PFSK-1 (cell line): ENCODE data around the gene SNX4.

Experiments
- FOXP2 ChIP-seq: optimal IDR thresholded peaks from 2 replicates; pipeline ENCODE3; 2011; ENCODE audit warnings: borderline replicate concordance, control low read depth, inconsistent platforms; ENCODE audit not compliant: insufficient read depth; ENCODE audit errors: extremely low read length, extremely low read depth
- POLR2AphosphoS5 ChIP-seq: IDR thresholded peaks from 2 replicates; pipeline ENCODE4 v1.6.1; 2012; ENCODE audit warnings: low read depth, mild to moderate bottlenecking, control low read depth, low read length, moderate library complexity
- SIN3A ChIP-seq: IDR thresholded peaks from 2 replicates; pipeline ENCODE4 v1.6.1; 2012; ENCODE audit warnings: mild to moderate bottlenecking, low read length, moderate library complexity, borderline replicate concordance; ENCODE audit not compliant: insufficient read depth
- TAF1 ChIP-seq: IDR thresholded peaks from 2 replicates; pipeline ENCODE4 v1.6.1; 2012; ENCODE audit warnings: low read length, control low read depth, borderline replicate concordance; ENCODE audit not compliant: insufficient read depth
- TF ChIP-seq, protein P1 (sequence below), 2 experiments: IDR thresholded peaks; 2 replicates each; pipeline versions ENCODE4 v1.6.1 to v1.8.0; 2011 to 2012; ENCODE audit warnings: low read depth in 2 of 2, low read length in 2 of 2, control low read depth in 1 of 2, inconsistent platforms in 1 of 2, mild to moderate bottlenecking in 1 of 2, moderate library complexity in 1 of 2; ENCODE audit not compliant: insufficient read depth in 1 of 2

SNX4 gene

DNA sequence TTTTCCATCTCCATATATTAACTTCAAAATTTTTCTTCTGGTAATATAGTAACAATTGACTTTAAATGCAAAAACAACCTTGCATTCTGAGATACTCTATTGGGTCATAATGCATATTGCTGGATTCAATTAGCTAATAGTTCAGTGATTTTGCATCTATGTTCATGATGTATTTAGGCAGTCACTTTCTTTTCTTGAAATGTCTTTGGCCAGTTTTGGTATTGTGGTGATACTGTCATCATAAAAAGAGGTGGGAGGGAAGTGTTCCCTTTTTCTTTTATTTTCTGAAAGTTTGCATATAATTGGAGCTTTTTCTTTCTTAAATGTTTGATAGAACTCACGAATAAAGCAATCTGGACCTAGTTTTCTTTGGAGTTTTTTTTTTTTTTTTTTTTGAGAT is 77.5 kb downstream of the SNX4 start:
- TF ChIP-seq TAF1 = no peak
- TF ChIP-seq, protein P1, sequence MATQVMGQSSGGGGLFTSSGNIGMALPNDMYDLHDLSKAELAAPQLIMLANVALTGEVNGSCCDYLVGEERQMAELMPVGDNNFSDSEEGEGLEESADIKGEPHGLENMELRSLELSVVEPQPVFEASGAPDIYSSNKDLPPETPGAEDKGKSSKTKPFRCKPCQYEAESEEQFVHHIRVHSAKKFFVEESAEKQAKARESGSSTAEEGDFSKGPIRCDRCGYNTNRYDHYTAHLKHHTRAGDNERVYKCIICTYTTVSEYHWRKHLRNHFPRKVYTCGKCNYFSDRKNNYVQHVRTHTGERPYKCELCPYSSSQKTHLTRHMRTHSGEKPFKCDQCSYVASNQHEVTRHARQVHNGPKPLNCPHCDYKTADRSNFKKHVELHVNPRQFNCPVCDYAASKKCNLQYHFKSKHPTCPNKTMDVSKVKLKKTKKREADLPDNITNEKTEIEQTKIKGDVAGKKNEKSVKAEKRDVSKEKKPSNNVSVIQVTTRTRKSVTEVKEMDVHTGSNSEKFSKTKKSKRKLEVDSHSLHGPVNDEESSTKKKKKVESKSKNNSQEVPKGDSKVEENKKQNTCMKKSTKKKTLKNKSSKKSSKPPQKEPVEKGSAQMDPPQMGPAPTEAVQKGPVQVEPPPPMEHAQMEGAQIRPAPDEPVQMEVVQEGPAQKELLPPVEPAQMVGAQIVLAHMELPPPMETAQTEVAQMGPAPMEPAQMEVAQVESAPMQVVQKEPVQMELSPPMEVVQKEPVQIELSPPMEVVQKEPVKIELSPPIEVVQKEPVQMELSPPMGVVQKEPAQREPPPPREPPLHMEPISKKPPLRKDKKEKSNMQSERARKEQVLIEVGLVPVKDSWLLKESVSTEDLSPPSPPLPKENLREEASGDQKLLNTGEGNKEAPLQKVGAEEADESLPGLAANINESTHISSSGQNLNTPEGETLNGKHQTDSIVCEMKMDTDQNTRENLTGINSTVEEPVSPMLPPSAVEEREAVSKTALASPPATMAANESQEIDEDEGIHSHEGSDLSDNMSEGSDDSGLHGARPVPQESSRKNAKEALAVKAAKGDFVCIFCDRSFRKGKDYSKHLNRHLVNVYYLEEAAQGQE (IDR thresholded peaks at IDR 0.05; ENCODE audit: insufficient read depth in 1 of 2, low read depth in 2 of 2, low read length in 2 of 2) = no peak
- TF ChIP-seq FOXP2 = no peak
- no peak for TF ChIP-seq POLR2AphosphoS5
- TF ChIP-seq SIN3A = no peak

DNA sequence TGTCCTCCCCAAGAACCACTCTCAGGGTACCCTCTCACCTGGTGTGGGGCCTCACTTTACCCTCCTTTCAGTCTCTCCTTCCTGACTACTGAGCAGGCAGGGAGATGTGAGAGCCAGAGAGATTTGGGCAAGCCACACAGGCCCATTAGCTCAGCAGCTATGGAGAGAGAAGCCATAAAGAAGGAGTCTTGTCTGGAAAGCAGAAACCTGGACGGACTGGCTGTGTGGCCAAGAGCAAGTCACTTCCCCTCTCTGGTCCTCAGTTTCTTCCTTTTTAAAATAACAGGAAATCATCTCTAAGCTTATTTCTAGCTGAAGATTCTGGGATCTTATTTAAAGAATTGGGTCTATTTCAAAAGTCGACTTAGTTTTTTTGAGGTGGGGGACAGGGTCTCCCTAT is 79.0 kb downstream of the SNX4 start:
- TF ChIP-seq FOXP2 = no peak
- TF ChIP-seq POLR2AphosphoS5 = no peak
- no peak for TF ChIP-seq TAF1
- TF ChIP-seq, protein P1 (IDR thresholded peaks at IDR 0.05; ENCODE audit: insufficient read depth in 1 of 2, low read depth in 2 of 2, low read length in 2 of 2) = no peak
- TF ChIP-seq SIN3A = no peak

DNA sequence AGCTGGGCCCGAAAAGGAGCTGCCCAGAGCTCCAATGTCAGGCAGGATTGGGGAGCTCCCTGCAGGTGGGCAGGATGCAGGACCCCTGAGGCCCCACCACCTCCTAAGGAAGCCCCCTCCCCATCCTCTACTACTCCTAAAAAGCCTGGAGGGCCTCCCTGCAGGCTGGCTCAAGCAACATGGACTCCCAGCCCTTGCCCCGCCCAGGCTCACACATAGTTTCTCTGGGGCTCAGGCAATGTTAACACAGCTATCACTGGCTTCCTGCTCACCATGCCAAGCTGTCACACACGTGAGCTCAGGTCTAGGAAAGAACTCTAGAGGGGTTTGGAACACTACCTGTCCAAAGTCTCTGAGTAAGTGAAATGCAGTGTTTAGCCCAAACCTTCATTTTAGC is 79.4 kb downstream of the SNX4 start:
- TF ChIP-seq, protein P1 (IDR thresholded peaks at IDR 0.05; ENCODE audit: insufficient read depth in 1 of 2, low read depth in 2 of 2, low read length in 2 of 2) = no peak
- TF ChIP-seq FOXP2 (no peak), POLR2AphosphoS5 (no peak), SIN3A (no peak), TAF1 (no peak)

DNA sequence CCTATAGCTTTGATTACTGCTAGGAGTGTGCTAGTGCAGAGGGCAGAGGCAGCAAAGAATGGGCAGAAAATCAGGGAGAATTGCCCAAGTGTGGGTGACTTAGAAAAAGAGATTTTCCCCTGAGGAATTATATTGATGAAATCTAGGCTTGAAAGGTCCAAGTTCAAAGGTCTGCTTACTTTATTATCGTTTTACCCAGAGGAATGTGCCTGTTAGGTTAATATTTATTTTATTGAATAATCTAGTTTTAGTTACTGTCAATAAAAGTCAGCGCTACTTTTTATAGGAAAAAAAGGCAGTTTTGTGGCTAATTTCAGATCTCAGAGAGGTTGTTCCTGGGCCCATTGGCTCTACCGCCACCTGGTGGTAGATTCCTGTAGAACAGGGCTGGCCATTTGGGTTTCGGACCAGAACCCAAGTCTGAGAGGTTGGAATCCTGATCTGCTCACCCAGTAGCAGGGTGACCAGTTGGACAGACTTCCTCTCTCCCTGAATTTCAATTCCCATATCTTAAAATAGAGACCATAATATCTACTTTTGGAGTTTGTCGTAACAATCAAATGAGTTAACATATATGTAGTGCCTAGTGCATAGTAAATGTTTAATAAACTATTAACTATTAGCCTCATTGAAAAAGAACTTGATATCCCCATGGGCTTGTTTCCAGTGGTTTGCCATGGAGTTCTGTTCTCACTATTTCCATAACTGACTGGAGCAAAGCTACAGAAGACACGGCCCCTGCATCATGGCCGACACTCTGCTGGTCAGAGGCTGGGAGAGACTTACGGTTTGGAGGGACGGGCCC is 82.2 kb downstream of the SNX4 start:
- no peak for TF ChIP-seq FOXP2
- TF ChIP-seq, protein P1 (IDR thresholded peaks at IDR 0.05; ENCODE audit: insufficient read depth in 1 of 2, low read depth in 2 of 2, low read length in 2 of 2) = no peak
- TF ChIP-seq SIN3A = no peak
- TF ChIP-seq TAF1 = no peak
- no peak for TF ChIP-seq POLR2AphosphoS5

DNA sequence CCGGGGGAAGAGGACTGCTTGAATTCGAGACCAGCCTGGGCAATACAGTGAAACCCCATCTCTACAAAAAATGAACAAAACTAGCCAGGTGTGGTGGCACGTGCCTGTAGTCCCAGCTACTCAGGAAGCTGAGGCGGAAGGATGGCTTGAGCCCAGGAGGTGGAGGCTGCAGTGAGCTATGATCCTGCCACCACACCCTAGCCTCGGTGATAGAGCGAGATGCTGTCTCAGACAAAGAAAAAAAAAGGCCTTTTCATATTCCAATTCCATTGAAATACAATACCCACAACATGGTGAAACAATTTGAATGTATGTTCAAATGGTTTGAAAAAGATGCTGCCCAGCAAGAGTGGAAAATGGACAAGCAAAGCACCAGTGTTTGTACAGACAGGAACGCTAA is 83.1 kb downstream of the SNX4 start:
- TF ChIP-seq, protein P1 (IDR thresholded peaks at IDR 0.05; ENCODE audit: insufficient read depth in 1 of 2, low read depth in 2 of 2, low read length in 2 of 2) = no peak
- TF ChIP-seq SIN3A = no peak
- no peak for TF ChIP-seq TAF1
- TF ChIP-seq POLR2AphosphoS5 = no peak
- TF ChIP-seq FOXP2 = no peak
